Activated gamma-delta T cell treated with Interleukin-2 at 50 U/mL for 16 hours (primary cell): ENCODE measurements around the gene MC4R.
"Not testable (repeated sequence)": the region's sequence is repeated elsewhere in the genome, so short reads cannot be mapped to it uniquely, and the experiment has no call there.

Experiments
- DNase-seq: peaks from one replicate; pipeline ENCODE4 v3.0.0-alpha.2; 2020

Gene MC4R

DNA sequence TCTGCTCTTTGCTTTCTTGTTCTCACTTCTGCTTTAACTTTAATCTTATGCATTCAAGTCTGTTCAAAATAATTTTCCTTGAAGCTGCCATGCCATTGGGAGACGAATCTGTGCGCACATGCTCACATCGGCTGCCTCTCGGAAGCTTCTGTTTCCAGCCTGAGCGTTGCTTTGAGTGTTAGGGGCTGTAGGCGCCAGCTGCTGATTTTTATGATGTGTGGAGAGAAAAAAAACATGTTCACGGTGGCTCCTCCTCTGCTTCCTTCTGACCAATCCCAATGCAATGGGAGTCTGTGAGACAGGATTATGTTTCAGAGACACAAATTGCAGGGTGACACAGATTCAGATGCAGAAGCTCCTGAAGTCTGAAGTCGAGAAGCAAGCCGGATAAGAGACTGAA, at the start of gene MC4R:
TSS of gene MC4R (minus strand) at position 180 of the 400 bp plus-strand sequence. CDS start 426 bp downstream, outside the sequence.
- no peak for DNase-seq

DNA sequence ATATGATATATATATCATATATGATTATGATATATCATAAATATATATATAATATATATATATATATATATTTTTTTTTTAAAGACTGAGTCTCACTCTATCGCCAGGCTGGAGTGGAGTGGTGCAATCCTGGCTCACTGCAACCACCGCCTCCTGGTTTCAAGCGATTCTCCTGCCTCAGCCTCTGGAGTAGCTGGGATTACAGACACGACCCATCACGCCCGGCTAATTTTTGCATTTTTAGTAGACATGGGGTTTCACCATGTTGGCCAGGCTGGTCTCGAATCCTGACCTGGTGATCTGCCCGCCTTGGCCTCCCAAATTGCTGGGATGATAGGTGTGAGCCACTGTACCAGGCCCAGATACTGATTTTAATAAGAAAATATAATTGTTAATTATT, 49.7 kb upstream of the MC4R start:
- DNase-seq, result not testable (repeated sequence)

DNA sequence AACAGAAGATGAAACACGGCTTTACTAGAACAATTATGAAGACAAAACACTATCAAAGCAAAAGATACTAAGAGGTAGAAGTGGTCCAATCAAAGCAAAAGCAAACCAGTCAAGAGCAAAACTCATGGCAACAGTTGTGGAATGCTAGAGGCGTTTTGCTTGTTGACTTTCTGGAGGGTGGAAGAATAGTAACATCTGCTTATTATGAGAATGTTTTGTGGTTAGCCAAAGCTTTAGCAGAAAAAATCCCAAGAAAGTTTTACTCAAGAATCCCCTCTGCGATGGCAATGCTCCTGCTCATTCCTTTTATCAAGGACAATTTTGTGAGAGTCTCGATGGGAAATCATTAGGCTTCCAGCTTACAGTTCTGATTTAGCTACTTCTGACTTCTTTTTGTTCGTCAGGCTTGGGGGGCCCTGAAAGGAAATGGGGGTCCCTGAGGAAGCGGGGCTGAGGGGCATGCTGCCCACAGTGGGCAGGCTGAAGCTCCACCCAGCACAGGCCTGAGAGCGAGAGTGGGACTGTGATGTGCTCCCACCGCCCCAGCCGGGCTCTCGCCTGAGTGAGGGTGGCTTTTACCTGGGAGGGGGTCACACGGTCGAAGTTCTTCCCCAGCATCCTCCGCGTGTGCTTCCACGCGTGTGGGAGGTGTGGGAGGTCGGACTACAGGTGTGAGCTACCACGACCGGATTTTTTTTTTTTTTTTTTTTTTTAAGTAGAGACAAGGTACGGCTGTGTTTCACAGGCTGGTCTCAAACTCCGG, 49.0 kb upstream of the MC4R start:
- DNase-seq, result no peak

DNA sequence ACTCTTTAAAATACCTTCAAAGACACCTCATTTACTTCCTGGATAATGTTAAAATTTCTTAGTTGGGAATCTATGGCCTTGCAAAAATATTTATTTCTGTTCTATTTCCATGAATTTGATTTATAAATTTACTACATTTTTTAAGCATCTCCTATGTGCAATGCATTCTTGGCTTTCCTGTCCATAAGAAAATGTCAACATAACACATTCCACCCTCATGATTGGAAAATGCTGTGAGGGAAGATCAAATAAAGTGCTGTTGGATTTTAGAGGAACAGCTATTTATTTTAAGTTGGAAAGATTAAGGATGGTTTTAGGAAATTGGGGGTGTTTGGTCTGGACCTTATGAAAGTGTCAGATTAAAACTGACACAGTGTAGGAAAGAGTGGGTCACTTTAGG, 45.4 kb upstream of the MC4R start:
- no peak for DNase-seq

DNA sequence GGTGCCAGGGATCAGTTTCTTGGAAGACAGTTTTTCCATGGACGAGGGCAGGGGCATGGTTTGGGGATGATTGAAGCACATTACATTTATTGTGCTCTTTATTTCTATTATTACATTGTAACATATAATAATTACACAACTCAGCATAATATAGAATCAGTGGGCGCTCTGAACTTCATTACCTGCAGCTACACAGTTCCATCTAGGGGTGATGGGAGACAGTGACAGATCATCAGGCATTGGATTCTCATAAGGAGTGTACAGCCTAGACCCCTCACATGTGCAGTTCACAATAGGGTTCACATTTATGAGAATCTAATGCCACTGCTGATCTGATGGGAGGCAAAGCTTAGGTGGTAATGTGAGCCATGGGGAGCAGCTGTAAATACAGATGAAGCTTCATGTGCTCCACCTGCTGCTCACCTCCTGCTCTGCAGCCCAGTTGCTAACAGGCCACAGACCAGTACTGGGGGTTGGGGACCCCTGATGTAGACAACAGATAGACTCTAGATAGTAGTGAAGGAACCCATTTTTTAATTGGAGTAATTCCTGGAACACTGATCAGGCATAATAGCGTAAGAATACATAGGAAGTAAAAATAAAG, 41.5 kb upstream of the MC4R start:
- no peak for DNase-seq

DNA sequence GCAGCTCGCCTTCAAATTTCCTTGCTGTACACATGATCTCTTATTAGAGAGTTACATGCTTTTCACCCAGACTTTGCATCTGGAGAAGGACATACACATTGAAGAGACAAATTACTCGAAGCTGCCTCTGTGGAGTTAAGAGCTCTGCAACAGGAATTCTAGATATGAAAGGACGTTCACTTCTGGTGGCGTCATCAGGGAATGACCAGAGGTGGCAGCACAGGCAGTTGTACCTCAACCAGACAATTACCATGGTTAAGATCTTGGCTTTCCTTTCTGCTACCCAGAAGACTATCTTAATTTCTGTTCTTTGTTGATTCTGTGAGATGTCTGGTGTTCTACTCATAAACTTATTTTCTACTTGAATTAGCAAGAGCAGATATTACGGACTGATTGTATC, 39.1 kb upstream of the MC4R start:
- DNase-seq, result no peak

DNA sequence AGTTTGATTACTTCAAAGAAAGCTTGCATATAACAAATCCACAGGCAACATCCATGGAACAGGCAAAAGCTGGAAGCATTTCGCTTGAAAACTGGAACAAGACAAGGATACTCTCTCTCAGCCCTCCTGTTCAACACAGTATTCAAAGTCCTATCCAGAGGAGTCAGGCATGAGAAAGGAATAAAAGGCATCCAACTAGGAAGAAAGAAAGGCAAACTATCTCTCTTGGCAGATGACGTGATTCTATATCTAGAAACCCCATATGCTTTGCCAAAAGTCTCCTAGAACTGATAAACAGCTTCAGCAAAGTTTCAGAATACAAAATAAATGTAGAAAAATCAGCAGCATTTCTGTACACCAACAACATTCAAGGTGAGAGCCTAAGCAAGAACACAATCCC, 34.1 kb upstream of the MC4R start:
- DNase-seq, result no peak

DNA sequence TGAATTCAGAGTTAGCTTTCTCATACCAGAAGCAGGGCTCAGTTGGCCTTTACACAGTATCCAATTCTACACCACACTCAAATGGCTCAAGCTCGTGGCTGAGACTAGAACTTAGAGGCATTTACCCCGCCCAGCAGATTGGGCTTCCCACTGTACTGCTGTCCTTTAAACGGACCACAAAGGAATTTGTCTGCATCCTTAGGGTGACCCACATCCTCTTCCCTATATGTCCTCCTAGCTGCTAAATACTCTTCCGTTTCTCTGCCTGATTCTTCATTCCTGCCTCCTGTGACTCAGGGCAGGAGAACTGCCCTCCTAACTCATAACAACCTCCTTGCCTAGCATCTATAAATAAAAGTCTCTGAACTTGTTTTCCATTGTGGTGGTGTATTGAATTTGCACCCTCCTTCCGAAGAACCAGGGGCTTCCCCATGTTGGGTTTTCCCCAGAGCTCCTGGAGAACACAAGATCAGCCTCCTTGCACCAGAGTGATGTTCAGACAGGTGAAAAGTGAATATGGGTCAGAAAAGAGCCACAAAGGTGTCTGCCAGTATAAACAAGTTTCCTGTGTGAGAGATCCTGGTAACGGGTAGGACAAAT, 32.0 kb upstream of the MC4R start:
- no peak for DNase-seq

DNA sequence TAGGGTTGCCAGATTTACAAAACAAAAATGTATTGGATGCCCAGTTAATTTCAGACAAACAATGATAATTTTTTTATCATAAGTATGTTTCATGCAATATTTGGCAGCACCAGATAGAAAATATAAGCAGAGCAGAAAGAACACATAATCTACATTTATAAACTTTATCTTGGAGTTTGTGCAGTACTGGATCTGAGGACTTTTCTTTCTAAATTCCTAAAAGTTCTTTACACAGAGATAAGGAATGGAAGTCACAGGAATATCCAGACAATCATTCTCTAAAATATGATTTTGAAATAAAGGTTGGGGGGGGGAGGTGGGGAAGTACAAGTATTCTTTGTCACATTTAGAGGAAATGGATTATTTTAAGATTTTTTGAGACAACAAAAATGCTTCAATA, 28.8 kb upstream of the MC4R start:
- DNase-seq, result no peak

DNA sequence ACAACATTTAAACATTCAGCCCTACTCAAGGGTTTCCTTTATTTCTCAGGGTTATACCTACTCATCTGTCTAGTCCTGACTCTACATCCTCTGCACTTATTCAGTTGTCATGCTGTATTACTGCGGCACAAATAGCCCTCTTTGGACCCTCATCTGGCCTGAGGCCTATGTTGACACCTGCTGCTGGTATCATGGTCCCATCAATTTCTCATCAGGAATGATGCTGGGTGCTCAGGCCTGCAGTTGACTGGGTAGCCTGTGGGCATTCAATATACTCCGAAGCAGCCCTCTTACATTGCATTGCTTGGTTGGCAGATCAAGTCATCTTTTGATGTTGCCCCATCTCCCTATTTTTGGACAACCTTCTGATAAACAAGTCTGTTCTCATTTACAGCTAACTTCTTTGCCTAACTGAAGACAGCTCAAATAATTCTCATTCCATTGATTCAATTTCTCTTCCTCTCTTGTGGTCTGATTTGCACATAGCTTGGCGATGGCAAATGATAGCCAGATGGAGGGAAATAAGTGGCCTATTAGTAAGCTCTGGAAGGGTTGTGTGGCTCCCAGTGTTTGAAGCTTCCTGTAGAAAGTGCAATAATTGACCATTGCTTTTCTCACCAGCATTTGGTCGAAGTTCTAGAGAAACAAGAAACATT, 19.1 kb upstream of the MC4R start:
- DNase-seq, result no peak

DNA sequence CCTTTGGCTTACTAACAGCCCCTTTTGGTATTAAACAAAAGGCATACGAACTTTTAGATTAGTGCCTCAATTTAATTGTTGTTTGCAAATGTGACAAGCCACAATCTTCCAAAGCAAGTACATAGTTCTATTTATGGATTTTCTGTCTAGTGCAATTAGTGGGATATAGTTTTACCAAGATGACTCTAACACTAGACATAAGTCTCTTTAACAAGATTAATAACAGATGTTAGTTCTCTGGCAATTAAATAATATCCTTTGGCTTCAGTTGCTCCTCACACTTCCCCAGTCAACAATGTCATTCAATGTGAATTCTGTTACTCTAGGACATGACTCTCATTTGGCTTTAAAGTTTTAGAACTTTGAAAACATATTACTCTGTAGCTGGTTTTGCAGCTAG, 16.7 kb upstream of the MC4R start:
- DNase-seq, result no peak

DNA sequence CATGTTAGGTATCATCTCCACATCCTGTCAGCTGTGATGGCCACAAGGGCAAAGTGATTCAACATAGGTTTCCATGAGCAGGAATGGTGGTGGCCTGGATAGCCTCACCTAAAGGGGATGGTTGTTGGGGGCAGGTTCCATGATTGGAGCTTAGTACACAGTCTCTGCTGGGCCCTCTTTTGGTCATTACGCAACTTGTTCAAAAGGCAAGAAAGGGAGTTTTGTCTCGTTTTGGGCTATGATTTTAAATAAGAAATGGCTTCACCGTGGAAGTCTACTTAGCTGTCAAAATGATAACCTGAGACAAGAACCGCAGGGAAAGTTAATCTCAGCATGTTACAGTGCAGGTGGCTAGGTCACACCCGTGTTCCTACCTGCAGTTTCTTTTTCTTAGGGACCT, 13.1 kb upstream of the MC4R start:
- no peak for DNase-seq

DNA sequence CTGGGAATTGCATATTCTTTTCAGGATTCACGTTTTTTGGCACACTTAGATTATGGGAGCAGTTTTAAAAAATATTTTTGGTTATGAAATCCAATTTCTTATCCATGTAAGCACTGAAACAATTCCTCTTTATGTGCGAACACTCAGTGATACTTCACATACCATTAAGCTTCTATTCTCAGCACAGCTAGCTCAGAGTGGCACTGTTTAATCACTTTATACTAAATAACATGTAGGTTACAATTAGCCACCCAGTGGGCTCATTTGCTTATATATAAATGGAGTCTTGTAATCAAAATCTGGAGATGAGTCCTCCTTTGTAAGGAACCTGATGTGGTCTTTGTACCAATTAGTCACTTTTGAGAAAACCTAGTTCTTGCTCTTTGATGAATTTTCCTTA, 11.3 kb upstream of the MC4R start:
- DNase-seq, result no peak

DNA sequence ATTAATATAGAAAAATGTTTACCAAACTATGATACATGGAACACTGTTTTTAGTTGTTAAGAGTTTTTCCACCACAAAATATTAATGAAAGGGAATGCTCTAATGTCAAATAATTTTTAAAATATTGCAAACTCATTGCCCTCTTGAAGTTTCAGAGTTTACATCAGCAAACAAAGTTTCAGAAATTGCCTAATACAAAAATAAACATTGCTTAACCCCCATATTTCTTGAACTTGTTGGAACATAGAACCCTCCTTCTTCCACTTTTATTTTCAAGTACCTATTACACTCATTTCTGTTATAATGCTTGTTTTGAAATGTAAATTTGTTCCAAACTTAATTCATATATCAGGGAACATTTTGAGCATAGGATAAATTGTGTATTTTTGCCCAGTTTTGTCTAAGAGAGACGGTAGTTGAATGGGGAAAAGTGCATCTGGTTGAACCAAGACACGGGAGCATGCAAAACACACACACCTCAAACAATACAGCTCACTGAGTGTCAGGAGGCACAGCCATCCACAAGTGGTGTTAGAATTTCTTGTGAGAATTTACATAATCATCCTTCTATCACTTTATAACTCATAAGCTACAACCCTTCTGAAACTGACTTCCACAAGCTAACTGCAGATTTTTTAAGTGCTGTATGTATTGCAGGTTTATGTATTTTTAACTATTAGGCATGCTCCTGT, 5.3 kb upstream of the MC4R start:
- no peak for DNase-seq

DNA sequence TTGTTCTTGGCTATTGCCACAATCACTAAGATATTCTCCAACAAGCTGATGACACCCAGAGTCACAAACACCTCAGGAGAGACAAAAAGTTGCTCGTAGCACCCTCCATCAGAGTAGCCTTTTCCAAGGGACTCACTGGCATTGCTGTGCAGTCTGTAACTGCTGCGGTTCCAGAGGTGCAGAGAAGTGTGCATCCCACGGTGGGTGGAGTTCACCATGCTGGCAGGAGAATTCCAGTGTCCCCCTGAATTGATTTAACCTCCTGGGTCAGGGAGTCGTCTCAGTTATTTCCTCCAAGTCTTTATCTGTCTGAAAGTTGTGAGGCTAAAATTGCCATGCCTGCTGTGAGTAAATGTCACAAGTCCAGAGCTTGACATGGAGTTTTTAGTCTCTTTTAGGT, 443 bp downstream of the MC4R start:
- DNase-seq, result no peak

DNA sequence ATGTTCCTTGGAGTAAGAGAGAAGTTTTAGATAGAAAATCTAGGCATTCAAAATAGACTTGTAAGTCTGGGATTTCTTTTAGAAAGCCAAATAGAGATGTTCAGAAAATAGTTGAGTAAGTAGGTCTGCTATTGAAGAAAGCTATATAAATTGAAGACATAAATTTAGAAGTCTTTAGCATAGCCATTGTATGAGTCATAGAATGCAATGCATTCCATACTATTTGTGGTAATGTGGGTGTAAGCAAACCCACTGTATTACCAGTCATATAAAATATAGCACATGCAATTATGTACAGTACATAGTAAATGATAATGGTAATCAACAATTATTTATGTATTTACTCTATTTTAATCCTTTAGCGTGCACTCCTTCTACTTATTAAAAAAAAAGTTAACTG, 14.1 kb downstream of the MC4R start:
- DNase-seq, result no peak

DNA sequence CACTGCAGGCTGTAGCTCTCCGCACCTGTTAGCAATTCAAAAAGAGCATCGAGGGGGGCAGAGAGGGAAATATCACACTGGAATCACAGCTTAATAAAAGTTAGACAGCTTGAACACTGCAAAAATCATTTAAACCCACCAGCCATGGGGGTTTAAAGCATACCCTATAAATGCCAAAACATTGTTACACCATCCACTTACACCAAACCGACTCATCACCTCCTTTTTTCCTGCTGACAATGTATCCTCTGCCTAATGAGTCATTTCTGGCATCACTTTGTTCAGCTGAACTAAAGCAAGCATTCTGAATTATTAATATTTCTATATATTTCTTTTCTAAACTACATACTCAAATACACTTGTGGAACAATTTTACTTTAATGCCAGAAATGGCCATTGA, 21.6 kb downstream of the MC4R start:
- DNase-seq, result no peak

DNA sequence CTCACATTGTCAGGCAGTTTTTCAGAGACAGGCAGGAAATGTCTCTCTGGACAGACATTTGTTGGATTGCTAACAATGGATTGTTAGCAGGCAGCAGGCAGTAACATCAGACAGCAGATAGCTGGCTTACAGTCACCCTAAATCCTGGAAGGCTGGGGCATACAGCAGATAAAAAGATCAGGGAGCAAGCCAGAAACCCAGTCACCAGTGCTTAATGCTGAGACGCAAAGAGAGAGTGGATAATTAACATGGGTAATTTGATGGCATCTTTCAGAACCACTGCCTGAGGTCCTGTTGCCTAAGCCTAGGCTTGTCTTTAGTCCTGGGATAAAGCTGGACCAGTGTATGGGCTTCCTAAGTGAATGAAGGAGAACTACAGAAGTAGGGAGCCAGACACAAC, 22.4 kb downstream of the MC4R start:
- no peak for DNase-seq

DNA sequence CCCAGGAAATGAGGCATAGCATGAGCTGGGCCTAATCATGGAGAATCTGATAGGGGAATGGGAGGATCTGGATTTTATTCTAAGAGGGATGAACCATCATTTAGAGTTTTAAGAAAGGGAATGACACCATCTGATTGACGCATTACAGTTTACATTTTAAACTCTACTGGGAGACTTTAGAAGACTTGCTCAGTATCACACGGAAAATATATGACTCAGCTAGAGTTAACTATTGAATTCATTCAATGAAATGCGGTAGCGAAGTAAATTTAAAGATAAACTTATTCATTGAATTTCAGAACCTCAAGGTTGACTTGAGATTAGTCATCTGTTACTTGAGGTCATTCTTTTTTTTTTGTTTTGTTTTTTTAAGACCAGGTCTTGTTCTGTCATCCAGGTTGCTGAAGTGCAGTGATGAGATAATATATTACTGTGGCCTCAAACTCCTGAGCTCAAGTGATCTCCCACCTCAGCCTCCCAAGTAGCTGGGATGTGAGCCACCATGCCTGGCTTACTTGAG, 25.0 kb downstream of the MC4R start:
- DNase-seq, result no peak

DNA sequence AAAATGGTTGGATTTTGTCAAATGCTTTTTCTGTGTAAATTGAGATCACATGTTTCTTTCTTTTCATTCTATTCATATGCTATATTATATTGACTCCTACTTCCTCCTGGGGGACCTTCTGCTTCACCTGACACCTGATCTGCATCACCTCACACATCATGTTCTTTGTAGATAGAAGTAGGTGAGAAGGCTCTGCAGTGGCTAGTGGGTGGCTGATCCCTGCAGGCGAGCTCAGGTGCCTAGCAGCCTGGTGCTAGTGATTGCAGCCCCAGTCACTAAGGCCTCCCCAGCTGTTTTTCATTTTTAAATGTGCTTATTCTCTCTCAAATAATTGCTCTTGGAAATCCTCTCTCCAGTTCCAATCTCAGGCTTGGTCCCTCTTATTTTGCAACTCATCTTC, 33.6 kb downstream of the MC4R start:
- no peak for DNase-seq

DNA sequence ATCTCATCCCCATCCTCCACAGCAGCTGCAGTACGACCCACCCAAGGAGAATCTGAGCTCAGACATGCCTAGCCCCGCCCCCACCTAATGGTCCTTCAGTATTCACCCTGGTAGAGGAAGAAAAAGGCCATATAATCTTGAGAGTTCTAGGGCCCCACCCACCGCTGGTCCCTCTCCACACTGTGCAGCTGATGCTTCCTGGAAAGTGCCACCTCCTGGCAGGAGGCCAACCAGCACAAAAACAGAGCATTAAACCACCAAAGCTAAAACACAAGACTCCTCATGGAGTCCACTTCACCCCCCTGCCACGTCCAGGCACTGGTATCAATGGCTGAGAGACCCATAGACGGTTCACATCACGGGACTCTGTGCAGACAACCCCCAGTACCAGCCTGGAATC, 40.7 kb downstream of the MC4R start:
- no peak for DNase-seq

DNA sequence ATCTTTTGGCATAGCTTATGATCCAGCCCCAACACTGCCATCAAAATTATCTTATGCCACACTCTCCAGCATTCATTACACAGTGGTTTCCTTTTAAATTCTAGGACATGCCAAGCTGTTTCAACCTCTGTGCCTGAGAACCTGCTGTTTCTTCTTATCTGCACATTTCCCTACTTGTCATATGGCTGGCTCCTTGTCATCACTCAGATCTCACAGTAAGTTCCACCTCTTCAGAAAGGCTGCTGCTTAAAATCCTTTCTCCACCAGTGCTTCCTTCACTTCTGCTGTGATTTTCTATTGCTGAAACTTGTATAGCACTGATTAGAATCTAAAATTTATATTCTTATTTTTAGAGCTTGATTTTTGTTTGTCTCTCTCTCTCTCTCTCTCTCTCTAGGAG, 43.4 kb downstream of the MC4R start:
- no peak for DNase-seq

DNA sequence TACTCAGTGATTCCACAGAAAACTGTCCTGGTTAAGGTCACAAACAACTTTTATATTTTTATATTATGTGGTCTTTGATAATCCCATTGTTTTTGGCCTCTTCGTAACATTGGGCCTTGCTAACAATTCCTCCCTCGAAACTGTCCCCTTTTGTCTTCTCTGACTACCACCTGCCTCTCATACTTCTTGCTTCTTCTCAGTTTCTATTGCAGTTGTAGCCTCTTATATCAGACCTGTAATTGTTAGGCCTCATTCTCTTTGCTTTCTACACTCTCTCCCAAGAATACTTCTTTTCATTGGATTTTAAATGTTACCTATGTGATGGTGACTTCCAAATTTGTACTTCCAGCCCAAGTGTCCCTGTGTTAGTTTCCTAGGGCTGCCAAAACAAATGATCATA, 44.7 kb downstream of the MC4R start:
- DNase-seq, result no peak
